ENCODE data around the gene THRB. TPM values are rescaled to one million over a fixed set of nuclear protein-coding genes. Genes with fewer than 3 reads are reported as not detected.

THRB gene
- polyA plus RNA-seq, 1 experiment, result 0.83 TPM

DNA sequence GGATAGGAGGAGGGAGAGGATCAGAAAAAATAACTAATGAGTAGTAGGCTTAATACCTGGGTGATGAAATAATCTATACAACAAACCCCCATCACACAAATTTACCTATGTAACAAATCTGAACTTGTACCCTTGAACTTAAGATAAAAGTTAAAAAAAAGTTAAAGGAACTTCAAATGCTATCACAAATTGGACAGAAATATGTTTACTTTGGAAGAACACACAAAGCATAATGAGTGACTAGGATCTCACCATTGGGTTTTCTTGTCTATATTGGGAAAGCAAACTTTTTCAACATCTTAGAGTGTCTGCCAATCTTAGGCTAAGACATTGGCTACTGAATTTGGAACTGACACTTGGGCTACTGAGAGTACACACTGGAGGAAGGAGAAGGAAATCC, 140.4 kb downstream of the THRB start:
- POLR2A ChIA-PET, result no interaction called here
- no peaks in the 10 kb centered on the region for H3K36me3 ChIP-seq (ENCODE audit: control insufficient read depth, insufficient read depth, low read length)
- H3K27me3 ChIP-seq (ENCODE audit: control insufficient read depth, insufficient read depth, low read length), result no peaks in the 10 kb centered on the region
- no peak overlapping the region for H3K4me3 ChIP-seq (ENCODE audit: low read depth, low read length)
- CTCF ChIA-PET, result no interaction called here
- TF ChIP-seq, protein P1, sequence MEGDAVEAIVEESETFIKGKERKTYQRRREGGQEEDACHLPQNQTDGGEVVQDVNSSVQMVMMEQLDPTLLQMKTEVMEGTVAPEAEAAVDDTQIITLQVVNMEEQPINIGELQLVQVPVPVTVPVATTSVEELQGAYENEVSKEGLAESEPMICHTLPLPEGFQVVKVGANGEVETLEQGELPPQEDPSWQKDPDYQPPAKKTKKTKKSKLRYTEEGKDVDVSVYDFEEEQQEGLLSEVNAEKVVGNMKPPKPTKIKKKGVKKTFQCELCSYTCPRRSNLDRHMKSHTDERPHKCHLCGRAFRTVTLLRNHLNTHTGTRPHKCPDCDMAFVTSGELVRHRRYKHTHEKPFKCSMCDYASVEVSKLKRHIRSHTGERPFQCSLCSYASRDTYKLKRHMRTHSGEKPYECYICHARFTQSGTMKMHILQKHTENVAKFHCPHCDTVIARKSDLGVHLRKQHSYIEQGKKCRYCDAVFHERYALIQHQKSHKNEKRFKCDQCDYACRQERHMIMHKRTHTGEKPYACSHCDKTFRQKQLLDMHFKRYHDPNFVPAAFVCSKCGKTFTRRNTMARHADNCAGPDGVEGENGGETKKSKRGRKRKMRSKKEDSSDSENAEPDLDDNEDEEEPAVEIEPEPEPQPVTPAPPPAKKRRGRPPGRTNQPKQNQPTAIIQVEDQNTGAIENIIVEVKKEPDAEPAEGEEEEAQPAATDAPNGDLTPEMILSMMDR (IDR thresholded peaks at IDR 0.05; ENCODE audit: insufficient read depth, low read depth, low read length), result no peak
- DNase-seq (ENCODE audit: low read depth), result no peak

DNA sequence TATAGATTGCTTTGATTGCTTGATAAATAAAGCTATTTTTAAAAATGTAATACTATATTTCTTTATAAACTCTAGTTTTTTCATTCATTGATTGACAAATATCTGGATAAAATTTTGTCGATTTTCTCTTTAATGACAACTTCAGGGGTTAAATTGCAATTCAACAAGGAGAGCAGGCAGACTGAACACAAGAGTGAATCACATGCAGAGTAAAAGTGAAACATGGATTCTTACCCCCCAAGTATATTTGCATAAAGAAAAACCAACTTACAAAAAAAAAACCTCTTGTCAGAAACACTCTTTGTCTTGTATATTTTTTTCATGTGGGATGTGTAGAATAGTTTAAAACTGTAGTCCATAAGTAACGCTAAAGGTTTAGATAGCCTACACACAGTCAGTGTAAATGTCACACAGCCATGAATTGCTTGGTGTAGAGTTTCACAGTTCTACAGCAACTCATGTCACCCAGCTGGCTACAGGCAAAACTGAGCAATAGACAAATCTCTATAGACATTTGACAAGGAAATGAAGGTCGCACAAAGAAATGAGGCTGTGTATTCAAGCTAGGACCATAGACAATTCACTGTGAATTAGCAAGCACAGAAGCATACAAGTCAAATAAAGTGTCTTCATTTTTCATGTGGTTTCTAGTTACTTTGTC, 141.6 kb downstream of the THRB start:
- ChIA-PET CTCF (interaction anchor here (1.7 to 2.4 kb wide), 2 partner anchors 9 to 144 kb away, joined by 3 to 7 read pairs; no protein-coding TSS in a partner anchor), POLR2A (no interaction called here)
- Histone ChIP-seq H3K36me3 (ENCODE audit: control insufficient read depth, insufficient read depth, low read length) (no peaks in the 10 kb centered on the region), H3K27me3 (ENCODE audit: control insufficient read depth, insufficient read depth, low read length) (no peaks in the 10 kb centered on the region), H3K4me3 (ENCODE audit: low read depth, low read length) (no peak overlapping the region)
- TF ChIP-seq, protein P1 (IDR thresholded peaks at IDR 0.05; ENCODE audit: insufficient read depth, low read depth, low read length), result no peak
- no peak for DNase-seq (ENCODE audit: low read depth)

DNA sequence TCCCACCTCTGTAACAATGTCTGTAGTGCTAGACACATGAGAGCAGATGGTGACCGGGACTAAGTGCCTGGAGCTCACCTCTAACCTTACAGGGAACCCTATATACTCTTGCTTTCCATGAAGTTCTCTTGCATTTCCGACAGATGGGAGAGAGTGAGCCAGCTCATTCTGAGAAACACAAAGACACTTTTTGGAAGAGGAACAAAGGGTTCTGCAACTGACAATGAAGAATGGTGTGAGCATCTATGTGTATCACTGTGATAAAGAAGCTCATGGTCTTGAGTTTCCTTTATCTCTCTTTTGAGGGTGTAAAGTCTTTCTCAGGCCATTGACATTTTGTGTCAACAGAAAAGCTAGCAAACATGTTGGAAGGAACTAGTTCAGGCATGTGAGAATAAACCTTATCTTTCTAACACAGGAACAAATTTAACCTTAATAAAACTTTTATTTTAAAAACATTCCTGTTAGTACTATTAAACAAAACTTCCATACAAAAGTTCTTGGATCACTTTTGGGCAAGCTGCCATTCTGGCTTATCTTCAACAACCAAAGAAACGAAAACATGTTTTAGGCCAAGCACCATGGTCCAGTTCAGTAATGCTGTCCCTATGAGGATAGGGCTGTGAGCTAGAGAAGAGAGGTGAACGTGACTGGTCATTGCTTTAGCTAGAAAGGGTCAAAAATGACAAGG, 142.7 kb downstream of the THRB start:
- ChIA-PET POLR2A (no interaction called here), CTCF (interaction anchor here (1.7 to 2.4 kb wide), 2 partner anchors 10 to 145 kb away, joined by 3 to 7 read pairs; no protein-coding TSS in a partner anchor)
- peak; percentile 39 for DNase-seq (ENCODE audit: low read depth)

DNA sequence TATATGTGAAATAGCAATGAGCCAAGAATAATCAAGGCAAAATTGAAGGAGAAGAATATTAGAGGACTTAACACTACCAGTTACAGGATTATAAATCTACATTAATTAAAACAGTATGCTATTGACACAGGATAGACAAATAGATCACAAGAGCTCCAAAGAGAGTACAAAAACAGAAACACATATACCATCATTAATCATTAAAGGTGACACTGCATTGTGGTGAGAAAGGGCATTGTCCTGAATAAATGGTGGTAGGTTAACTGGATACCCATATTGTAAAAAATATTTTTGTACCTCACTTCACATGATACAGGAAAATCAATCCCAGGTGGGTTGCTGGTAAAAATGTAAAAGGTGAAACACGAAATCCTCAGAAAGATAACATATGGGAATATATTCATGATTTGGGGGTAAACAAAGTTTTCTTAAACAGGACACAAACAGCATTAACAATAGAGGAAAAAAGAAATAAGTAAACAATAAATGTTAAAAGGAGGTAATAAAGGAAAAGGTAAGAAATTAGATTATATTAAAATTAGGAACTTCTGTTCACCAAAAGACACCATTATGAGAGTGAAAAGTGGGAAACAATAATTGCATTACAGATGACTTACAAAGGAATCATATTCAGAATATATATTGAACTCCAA, 145.2 kb downstream of the THRB start:
- Histone ChIP-seq H3K4me3 (ENCODE audit: low read depth, low read length) (no peak overlapping the region), H3K27me3 (ENCODE audit: control insufficient read depth, insufficient read depth, low read length) (no peaks in the 10 kb centered on the region), H3K36me3 (ENCODE audit: control insufficient read depth, insufficient read depth, low read length) (no peaks in the 10 kb centered on the region)
- ChIA-PET CTCF (no interaction called here), POLR2A (no interaction called here)
- TF ChIP-seq, protein P1 (IDR thresholded peaks at IDR 0.05; ENCODE audit: insufficient read depth, low read depth, low read length), result no peak
- no peak for DNase-seq (ENCODE audit: low read depth)

More for the DNA sequence above, 142.7 kb downstream of the THRB start:
- no peak overlapping the region for H3K4me3 ChIP-seq (ENCODE audit: low read depth, low read length)
- no peaks in the 10 kb centered on the region for H3K27me3 ChIP-seq (ENCODE audit: control insufficient read depth, insufficient read depth, low read length)
- H3K36me3 ChIP-seq (ENCODE audit: control insufficient read depth, insufficient read depth, low read length), result no peaks in the 10 kb centered on the region
- TF ChIP-seq, protein P1 (IDR thresholded peaks at IDR 0.05; ENCODE audit: insufficient read depth, low read depth, low read length), result no peak

DNA sequence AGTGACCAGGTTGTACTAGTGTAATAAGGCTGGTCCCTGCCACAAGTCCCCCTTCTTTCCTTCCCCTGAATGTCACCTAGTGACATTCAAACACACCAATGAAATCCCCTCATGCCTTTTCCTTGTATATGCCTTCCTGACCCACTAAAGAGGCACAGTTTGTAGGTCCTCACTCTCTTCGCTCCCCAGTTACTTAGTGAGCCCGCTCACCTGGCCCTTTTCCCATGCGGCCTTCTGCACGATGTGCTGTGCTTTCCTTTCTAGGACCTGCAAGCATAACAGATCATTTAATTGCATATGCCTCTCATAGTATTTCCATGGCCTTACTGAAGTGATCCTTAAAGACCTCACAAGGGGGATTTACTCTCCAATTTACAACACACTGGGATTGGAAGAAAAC, 146.3 kb downstream of the THRB start:
- CTCF ChIA-PET, result no interaction called here

More for the DNA sequence above, 146.3 kb downstream of the THRB start:
- DNase-seq (ENCODE audit: low read depth), result no peak
- H3K27me3 ChIP-seq (ENCODE audit: control insufficient read depth, insufficient read depth, low read length), result no peaks in the 10 kb centered on the region
- H3K4me3 ChIP-seq (ENCODE audit: low read depth, low read length), result no peak overlapping the region
- no peaks in the 10 kb centered on the region for H3K36me3 ChIP-seq (ENCODE audit: control insufficient read depth, insufficient read depth, low read length)
- TF ChIP-seq, protein P1 (IDR thresholded peaks at IDR 0.05; ENCODE audit: insufficient read depth, low read depth, low read length), result no peak
- POLR2A ChIA-PET, result no interaction called here
